Activated CD8-positive, alpha-beta memory T cell treated with anti-CD3 and anti-CD28 coated beads, Interleukin-2, amount 50 U/mL, for 1 hour (primary cell): ENCODE data around the gene TMEM178B.

ENCODE experiments used
- DNase-seq: peaks from one replicate; pipeline ENCODE4 v3.0.0-alpha.2; 2020; ENCODE audit errors: extremely low read depth

TMEM178B gene

DNA sequence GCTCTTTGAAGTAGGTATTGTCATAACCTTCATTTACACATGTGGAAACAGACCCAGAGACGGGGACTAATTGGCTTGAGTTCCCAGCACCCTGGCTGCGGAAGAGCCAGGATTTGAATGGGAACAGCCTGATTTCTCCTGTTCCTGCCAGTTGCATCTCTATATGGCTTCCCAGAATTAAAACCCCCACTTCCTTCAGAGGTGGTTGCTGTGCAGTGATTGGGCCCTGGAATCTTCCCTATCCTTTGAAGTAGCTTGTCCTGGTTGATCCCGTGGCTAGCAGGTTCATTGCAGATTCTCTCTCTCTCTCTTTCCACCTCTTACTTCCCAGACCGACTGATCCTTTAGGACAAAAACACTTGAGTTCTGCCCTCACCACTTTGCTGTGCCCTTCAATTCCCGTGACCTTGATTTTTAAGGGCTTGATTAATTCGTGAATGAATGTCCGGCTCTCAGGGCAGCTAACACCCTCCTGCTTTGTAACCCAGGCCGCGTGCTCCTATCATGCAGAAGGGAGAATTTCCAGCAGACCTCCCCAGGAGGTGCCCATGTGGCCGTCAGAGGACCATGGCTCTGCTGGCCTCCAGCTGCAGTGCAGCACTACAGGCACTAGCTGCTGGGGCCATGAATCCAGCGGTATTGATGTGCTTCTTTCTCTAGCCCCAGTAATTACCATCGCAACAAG lies 356.7 kb downstream of the TMEM178B start:
- DNase-seq, result no peak

DNA sequence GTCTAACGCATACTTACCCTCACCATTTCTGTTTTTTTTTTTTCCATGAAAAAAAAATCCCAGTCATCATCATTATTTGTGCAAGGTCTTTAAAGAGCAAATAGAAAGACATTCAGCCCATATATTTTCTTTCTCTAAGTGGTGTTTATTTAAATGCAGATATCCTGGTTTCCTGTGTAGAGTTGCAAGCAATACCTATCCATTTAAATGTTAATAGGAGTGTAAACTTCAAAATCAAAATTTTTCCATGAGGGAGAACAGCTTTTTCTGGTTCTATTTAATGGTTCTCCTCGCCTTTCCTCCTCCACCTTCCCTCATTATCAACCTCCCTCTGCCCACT lies 357.2 kb downstream of the TMEM178B start:
- DNase-seq, result no peak

GRCh38 chr7:141431711-141432110 lies 357.8 kb downstream of the TMEM178B start:
- no peak for DNase-seq

DNA sequence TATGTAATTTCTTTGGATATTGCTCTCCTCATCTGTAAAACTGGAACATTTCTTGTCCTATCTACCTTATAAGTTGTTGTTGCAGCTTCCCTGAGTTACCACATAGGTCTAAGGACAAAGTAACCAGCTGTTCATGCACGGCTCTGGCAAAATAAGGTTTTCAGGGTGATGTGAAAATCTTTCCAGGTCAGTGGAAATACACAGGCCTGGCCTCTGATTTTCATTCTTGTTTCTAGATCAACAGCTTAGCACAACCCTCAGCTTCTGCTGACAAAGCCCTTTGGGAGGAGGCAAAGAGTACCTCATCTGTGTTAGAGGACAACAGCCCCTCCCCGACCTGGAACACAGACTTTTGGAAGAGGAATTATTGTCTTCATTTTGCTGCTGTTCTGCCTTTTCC lies 359.8 kb downstream of the TMEM178B start:
- no peak for DNase-seq

- no peak for DNase-seq
Measured at GRCh38 chr7:141436139-141436538, 362.3 kb downstream of the TMEM178B start.

GRCh38 chr7:141436575-141437075 lies 362.8 kb downstream of the TMEM178B start:
- DNase-seq, result no peak

- no peak for DNase-seq
Measured at GRCh38 chr7:141439164-141439563, 365.3 kb downstream of the TMEM178B start.

DNA sequence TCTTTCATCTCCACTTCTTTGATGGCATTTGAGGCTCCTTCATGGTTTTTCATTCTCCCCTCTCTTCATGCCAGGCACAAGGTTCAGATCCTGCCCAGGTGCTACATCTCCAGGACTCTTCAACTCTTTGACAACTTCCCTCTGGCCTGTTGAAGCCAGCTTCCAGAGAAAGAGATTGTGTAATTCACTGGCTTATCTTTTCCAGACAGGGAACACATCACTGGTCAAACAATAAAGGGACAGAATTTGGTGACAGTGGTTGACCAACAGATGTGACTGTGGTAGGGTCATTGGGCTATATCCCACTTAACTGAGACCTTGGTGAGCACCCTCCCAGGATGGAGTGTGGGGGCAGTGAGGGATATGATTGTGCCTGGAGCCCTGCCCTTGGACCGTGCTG lies 365.9 kb downstream of the TMEM178B start:
- DNase-seq, result no peak

DNA sequence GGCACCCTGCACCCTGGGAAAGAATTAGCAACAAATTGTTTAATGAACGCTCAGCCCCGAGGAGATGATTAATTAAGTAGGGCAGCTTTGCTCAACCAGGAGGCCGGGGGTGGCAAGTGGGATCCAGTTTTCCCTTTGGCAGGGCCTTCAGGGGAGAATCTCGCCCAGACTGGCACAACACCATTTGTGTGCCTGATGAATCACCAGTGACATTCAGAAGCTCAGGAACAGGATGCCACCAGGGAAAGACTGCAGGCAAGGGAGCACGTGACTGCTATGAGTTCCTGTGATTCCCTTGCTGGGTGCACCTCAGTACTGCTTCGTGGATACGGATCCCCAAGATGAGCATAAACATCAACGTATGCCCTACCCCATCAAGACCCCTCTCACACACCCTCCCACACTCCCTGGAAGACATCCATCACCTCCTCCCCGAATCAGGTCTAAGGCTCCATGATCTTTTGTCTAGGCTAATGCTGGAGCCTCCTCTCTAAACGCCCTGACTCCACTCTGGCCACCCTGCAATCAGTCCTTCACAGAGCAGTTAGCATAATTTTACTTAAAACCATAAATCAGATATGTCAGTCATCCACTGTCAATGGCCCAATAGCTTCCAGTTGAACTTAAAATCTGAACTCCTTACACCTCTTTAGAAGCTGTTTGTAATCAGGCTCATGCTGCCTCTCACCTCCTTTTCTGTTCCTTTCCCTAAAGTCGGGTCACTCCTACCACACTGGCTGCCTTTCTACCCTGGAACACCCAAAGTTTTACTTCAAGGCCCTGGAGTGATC lies 368.2 kb downstream of the TMEM178B start:
- DNase-seq, result no peak

GRCh38 chr7:141442781-141443180 lies 368.9 kb downstream of the TMEM178B start:
- DNase-seq, result no peak

- no peak for DNase-seq
Measured at GRCh38 chr7:141444961-141445360, 371.1 kb downstream of the TMEM178B start.

- no peak for DNase-seq
Measured at GRCh38 chr7:141451232-141451631, 377.4 kb downstream of the TMEM178B start.

DNA sequence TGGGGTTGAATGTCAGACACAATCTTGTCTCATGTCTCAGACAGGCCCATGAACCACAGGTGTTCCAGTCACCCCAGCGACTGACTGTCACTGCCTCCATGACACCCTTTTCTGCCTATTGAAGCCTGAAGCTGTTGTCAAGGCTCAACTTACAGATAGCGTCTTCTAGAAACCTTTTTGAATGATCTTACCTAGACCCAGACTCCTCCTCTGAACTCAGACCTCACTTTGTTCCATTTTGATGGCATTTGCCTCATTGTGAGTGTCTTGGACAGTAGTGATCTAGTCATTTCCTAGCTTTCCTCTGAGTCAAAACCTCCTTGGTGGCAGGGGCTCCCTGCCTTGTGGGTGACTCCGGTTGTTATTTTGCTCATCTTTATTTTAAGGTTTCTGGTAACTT lies 379.0 kb downstream of the TMEM178B start:
- no peak for DNase-seq

DNA sequence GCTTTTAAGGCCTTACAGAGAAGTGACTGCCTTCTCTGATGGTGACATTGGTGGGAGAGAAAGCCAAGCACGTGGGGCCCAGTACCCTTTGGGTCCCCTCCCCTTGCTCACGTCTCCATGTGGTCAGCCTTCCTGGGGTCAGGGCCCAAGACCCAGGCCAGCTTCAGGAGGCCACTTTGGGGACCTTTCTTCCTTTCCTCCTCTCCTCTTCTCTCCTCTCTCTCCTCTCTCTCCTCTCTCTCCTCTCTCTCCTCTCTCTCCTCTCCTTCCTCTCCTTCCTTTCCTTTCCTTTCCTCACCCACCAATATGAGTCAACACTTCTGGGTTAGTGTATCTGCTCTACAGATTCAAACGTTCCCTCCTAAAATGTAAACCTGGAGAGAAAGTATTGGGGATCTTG lies 380.5 kb downstream of the TMEM178B start:
- no peak for DNase-seq

GRCh38 chr7:141455723-141456122 lies 381.9 kb downstream of the TMEM178B start:
- no peak for DNase-seq

GRCh38 chr7:141456298-141456697 lies 382.4 kb downstream of the TMEM178B start:
- no peak for DNase-seq

- DNase-seq, result no peak
Measured at GRCh38 chr7:141456711-141457110, 382.8 kb downstream of the TMEM178B start.

DNA sequence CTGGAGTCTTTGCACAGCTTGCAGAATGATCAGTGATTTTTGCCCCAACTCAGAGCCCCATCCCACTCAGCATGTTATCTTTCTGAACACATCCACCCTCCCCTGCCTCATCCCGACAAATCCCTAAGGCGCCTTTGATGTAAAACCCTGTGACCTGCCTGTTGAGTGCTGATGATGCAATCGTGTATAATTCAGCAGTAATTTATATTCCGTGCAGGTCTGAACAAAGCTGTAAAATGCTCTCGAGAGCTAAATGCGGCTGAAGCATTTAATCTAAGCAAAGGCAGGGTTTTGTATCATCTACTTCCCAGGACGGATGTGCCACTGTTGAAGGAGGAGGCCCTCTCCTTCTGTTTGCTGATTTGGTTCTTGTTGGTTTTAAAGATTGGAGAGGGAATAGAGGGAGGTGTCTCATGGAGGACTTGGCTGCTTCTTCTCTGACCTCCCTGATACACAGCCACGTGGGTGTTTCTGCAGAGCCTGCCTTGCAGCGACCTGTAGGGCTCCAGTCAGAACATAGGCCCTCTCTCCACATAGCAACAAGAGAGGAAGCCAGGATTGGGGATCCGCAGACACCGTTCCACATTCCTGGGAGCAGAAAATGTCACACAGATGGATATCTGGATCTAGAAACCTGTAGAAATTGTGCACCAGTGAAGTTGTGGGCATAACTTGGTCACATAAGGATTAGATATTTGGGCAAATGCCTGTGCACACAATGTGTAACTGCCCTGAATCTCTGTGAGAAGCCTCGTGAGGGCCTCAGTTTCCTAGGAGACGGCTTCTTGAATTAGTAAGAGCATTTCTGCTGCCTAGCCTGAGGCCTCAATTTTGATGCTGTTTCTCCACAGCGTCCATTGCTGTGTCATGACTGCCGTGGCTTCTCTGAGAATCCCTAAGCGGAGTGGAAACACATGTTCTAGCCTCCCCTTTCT lies 387.2 kb downstream of the TMEM178B start:
- DNase-seq, result no peak

DNA sequence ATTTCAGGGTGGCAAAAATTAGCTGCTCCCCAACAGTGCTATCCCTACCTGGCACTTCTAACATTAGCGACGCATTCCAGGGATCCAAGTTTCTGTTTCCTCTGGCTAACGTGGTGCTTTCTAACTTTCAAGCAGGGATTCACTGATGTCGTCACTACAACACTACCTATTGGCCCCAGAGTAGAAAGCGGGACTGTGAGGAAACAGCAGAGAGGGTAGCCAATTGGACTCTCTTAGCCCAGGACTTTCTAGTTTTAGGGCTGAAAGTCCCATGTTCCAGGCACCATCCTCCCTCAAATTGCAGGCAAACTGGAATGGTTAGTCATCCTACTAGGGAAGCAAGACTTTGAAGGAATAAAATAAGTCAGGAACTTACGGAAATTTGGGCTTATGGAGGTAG lies 388.1 kb downstream of the TMEM178B start:
- no peak for DNase-seq

- no peak for DNase-seq
Measured at GRCh38 chr7:141462958-141463357, 389.1 kb downstream of the TMEM178B start.

- no peak for DNase-seq
Measured at GRCh38 chr7:141463986-141464385, 390.1 kb downstream of the TMEM178B start.

- DNase-seq, result no peak
Measured at GRCh38 chr7:141464551-141464950, 390.7 kb downstream of the TMEM178B start.
